Hematopoietic multipotent progenitor cell treated with erythropoietin and hydrocortisone succinate and interleukin-3 and kit ligand, for 6 days (in vitro differentiated cells): ENCODE data around the gene LMF1.
"Not testable (repeated sequence)": the region's sequence is repeated elsewhere in the genome, so short reads cannot be mapped to it uniquely, and the experiment has no call there.

Experiments
- DNase-seq: peaks from one replicate; pipeline ENCODE4 v3.0.0-alpha.2; 2015

The LMF1 gene

DNA sequence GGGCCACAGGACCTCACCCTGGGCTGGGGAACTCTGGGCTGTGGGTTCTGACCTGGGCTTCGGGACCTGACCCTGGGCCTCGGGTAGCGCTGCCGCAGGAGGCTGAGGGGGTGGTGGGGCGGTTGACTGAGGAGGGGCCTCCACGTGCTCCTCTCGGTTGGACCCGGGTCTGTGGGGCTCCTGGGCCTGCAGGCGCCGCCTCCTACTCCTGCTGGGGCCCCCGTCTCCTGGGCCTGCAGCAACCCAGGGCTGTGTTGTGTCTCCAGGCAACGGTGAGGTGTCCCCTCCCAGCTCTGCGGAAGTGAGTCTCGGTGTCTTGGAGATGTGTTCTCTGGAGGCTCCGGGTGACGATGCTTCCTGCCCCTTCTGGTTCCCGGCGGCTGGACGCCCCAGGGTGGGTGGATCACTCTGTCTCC is 128.7 kb downstream of the LMF1 start:
- DNase-seq: no peak

GRCh38 chr16:841455-842060 is 129.2 kb downstream of the LMF1 start:
- no peak for DNase-seq

- DNase-seq: no peak
These were observed 130.0 kb downstream of the LMF1 start for GRCh38 chr16:840561-841454.

- DNase-seq: no peak
These were observed 131.0 kb downstream of the LMF1 start for GRCh38 chr16:839643-840408.

- no peak for DNase-seq
These were observed 132.0 kb downstream of the LMF1 start for GRCh38 chr16:838741-839140.

DNA sequence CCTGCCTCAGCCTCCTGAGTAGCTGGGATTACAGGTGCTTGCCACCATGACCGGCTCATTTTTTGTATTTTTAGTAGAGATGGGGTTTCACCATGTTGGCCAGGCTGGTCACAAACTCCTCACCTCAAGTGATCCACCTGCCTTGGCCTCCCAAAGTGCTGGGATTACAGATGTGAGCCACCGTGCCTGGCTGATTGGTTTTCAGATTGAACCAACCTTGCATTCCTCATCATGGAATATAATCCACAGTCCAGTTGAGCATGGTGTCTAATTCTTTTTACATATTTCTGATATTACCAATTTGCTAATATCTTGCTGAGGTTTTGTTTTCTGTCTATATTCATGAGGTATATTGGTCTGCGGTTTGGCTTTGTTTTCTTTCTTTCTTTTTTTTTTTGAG is 134.0 kb downstream of the LMF1 start:
- DNase-seq: not testable (repeated sequence)

GRCh38 chr16:836221-836620 is 134.6 kb downstream of the LMF1 start:
- no peak for DNase-seq

- DNase-seq: no peak
These were observed 135.4 kb downstream of the LMF1 start for GRCh38 chr16:835373-835772.

- DNase-seq: no peak
These were observed 137.4 kb downstream of the LMF1 start for GRCh38 chr16:833411-833810.

DNA sequence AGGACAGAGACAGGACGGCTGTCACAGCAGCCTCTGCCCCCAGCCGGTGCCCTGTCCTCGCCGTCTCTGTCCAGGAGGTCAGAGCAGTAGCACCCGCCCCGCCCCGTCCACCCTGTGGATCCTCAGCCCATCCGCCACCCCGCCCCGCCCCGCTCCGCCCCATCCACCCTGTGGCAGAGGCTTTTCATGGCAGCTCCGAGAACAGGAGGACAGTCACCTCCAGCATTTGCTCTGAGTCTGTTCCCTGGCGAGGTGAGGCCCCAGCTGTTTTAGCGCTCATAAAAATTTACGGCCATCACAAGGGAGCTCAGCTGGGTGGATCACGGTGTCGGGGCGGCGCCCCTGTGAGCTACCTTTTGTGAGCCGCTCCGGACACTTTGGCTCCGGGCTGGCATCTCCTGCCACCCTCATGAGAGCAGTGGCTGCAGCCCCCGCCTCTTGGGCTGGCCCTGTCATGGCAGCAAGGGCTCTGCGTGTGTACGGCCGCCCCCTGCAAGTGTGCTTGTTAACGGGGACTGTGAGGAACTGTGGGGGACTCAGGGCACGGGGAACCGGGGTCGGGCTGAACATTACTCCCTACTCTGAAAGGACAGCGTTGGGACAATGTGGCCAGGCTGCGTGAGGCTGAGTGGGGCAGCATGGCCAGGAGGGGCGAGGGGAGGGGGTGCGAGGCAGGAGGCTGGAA is 138.0 kb downstream of the LMF1 start:
- DNase-seq: no peak

DNA sequence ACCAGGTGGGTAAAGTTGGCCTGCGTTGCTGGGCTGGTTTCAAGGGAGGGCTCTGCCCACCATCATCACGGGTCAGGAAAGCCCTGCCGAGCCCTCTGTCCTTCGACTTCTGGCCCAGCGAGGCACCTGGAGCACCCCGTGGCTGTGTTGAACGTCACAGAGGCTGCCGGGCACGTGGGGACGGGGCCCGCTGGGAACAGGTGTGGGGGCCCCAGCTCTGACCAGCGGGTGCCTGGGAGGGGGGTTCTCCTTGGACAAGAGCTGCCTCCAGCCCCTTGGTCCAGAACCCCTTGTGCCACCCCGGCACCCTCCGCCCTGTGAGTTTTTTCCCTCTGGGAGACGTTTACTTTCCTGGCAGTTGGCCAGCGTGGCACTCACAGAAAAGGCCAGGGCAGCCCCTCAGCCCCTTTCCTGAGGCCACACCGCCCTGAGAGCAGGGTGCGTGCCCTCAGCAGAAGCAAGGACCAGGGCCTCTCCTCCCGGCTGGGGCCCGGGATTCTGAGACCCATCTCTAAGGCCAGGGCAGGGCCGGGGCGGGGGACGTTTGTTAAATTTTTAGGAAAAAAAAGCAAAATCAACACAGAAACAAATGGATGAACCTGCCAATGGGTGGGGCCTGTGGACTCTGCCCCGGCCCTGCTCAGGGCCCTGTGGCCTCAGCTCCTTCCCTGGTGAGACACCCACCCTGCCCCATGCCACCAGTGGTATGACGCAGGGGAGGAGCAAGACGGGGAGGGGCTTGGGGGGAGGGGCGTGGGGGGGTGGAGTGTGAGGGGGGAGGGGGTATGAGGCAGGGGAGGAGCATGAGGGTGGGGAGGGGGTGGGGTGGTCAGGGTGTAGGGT is 139.0 kb downstream of the LMF1 start:
- DNase-seq: no peak

GRCh38 chr16:830871-831570 is 139.8 kb downstream of the LMF1 start:
- DNase-seq: no peak

- DNase-seq: no peak
These were observed 140.5 kb downstream of the LMF1 start for GRCh38 chr16:830107-830870.

DNA sequence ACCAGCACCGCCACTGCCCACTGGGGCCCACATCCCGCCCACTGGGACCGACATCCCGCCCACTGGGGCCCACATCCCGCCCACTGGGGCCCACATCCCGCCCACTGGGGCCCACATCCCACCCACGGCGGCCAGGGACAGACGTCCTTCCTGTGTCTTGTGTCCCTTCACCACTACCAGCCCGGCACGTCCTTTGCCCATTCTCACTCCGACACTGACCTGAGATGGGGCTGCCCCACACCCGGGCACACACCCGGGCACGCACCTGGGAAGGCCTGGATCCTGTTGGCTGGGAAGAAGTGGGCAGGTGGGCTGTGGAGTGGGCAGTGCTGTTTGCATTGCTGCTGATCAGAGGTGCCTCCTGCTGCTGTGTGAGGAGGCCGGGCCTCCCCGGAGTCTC is 141.9 kb downstream of the LMF1 start:
- no peak for DNase-seq

GRCh38 chr16:827513-827912 is 143.3 kb downstream of the LMF1 start:
- DNase-seq: no peak

GRCh38 chr16:825341-826061 is 145.3 kb downstream of the LMF1 start:
- no peak for DNase-seq

DNA sequence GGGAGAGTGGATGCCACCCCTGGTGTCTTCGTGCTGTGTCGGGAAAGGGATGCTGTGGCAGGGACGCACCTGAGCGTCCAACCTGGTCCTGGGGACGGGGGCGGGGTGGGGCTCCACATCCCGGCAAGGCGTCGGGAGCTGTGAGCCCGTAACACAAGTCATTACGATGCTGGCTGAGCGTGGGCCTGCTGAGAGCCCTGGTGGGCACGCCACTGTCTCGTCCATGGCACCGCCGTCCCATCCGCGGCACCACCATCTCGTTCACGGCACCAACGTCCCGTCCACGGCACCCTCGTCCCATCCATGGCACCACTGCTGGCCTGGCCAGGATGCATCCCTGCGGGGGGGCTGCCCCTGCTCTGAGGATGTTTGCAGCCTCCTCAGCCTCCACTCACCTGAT is 146.2 kb downstream of the LMF1 start:
- no peak for DNase-seq

DNA sequence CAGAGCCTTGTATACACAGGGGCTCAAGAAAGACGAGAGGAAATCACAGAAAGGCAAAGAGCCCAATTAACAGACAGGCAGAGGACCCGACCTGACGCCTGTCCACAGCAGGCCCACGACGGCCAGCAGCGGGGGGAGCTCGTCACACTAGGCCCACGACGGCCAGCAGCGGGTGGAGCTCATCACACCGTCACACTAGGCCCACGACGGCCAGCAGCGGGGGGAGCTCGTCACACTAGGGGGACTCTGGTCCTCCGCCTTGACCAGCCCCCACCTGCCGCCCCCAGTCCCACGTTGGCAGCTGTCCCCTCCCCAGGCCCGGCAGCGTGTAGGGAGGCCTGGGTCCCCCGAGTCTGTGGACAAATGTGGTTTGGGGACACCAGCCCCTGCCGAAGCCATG is 146.6 kb downstream of the LMF1 start:
- no peak for DNase-seq

DNA sequence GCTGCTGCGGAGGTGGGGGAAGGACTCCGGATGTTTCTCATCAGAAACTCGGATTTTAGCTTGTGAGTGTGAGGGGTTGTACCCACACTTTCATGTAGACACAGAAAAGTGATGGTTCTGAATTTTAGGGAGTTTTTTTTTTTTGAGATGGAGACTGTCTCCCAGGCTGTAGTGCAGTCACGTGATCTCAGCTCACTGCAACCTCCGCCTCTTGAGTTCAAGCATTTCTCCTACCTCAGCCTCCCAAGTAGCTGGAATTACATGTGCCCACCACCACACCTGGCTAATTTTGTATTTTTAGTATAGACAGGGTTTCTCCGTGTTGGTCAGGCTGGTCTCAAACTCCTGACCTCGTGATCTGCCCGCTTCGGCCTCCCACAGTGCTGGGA is 147.9 kb downstream of the LMF1 start:
- no peak for DNase-seq
